ENCODE measurements around the gene AKR1C4.
"Not testable (repeated sequence)": the region's sequence is repeated elsewhere in the genome, so short reads cannot be mapped to it uniquely, and the experiment has no call there.

Gene AKR1C4

GRCh38 chr10:5196702-5197113 is at the start of gene AKR1C4:
TSS of gene AKR1C4 (plus strand) at chr10:5196837. CDS start at chr10:5196868, 31 bp downstream.
- intact Hi-C loops (cut with DNase I) = no loop called here
- DNase-seq = no peak

GRCh38 chr10:5146920-5147254 is 49.8 kb upstream of the AKR1C4 start:
- intact Hi-C loops (cut with DNase I) = no loop called here
- no peak for DNase-seq

GRCh38 chr10:5147255-5147980 is 49.2 kb upstream of the AKR1C4 start:
- DNase-seq = no peak
- intact Hi-C loops (cut with DNase I) = no loop called here

GRCh38 chr10:5147981-5148677 is 48.5 kb upstream of the AKR1C4 start:
- intact Hi-C loops (cut with DNase I) = no loop called here
- no peak for DNase-seq

- DNase-seq = no peak
- intact Hi-C loops (cut with DNase I) = no loop called here
Observed at GRCh38 chr10:5148678-5149032, 48.0 kb upstream of the AKR1C4 start.

- DNase-seq = no peak
- intact Hi-C loops (cut with DNase I) = no loop called here
Observed at GRCh38 chr10:5151076-5151475, 45.6 kb upstream of the AKR1C4 start.

GRCh38 chr10:5155951-5156350 is 40.7 kb upstream of the AKR1C4 start:
- intact Hi-C loops (cut with DNase I) = no loop called here
- no peak for DNase-seq

GRCh38 chr10:5157501-5157900 is 39.1 kb upstream of the AKR1C4 start:
- DNase-seq = peak in 1 of 10 donors; percentile 62
- intact Hi-C loops (cut with DNase I) = no loop called here

GRCh38 chr10:5159126-5159525 is 37.5 kb upstream of the AKR1C4 start:
- DNase-seq = no peak
- intact Hi-C loops (cut with DNase I) = no loop called here

GRCh38 chr10:5163487-5163886 is 33.1 kb upstream of the AKR1C4 start:
- no peak for DNase-seq
- intact Hi-C loops (cut with DNase I) = no loop called here

- no peak for DNase-seq
- intact Hi-C loops (cut with DNase I) = no loop called here
Observed at GRCh38 chr10:5165738-5166137, 30.9 kb upstream of the AKR1C4 start.

- intact Hi-C loops (cut with DNase I) = no loop called here
- DNase-seq = no peak
Observed at GRCh38 chr10:5168897-5169420, 27.7 kb upstream of the AKR1C4 start.

- DNase-seq; intact Hi-C loops (cut with DNase I): not testable (repeated sequence)
Observed at GRCh38 chr10:5175581-5175980, 21.1 kb upstream of the AKR1C4 start.

- intact Hi-C loops (cut with DNase I); DNase-seq: not testable (repeated sequence)
Observed at GRCh38 chr10:5180503-5180902, 16.1 kb upstream of the AKR1C4 start.

GRCh38 chr10:5183923-5184322 is 12.7 kb upstream of the AKR1C4 start:
- no peak for DNase-seq
- intact Hi-C loops (cut with DNase I) = no loop called here

- intact Hi-C loops (cut with DNase I) = no loop called here
Observed at GRCh38 chr10:5184987-5185775, 11.5 kb upstream of the AKR1C4 start, which contains the start of gene AKR1C8. TSS of gene AKR1C8 (minus strand) at chr10:5185150. CDS start at chr10:5185104, 46 bp downstream.

GRCh38 chr10:5187867-5188266 is 8.8 kb upstream of the AKR1C4 start:
- intact Hi-C loops (cut with DNase I) = no loop called here
- no peak for DNase-seq

More at GRCh38 chr10:5184987-5185775, 11.5 kb upstream of the AKR1C4 start, which contains the start of gene AKR1C8:
- no peak for DNase-seq

- intact Hi-C loops (cut with DNase I) = no loop called here
- DNase-seq = peak in 1 of 10 donors; percentile 17
Observed at GRCh38 chr10:5188358-5188757, 8.3 kb upstream of the AKR1C4 start.

GRCh38 chr10:5194431-5194830 is 2.2 kb upstream of the AKR1C4 start:
- no peak for DNase-seq
- intact Hi-C loops (cut with DNase I) = no loop called here

- intact Hi-C loops (cut with DNase I) = no loop called here
- peak in 1 of 10 donors; percentile 24 for DNase-seq
Observed at GRCh38 chr10:5195727-5196374, 786 bp upstream of the AKR1C4 start.

GRCh38 chr10:5198386-5198785 is 1.7 kb downstream of the AKR1C4 start:
- intact Hi-C loops (cut with DNase I) = no loop called here
- DNase-seq = no peak

All from posterior cingulate gyrus (tissue), 11 donors.